ENCODE data around the gene GPRIN2.

GPRIN2 gene

DNA sequence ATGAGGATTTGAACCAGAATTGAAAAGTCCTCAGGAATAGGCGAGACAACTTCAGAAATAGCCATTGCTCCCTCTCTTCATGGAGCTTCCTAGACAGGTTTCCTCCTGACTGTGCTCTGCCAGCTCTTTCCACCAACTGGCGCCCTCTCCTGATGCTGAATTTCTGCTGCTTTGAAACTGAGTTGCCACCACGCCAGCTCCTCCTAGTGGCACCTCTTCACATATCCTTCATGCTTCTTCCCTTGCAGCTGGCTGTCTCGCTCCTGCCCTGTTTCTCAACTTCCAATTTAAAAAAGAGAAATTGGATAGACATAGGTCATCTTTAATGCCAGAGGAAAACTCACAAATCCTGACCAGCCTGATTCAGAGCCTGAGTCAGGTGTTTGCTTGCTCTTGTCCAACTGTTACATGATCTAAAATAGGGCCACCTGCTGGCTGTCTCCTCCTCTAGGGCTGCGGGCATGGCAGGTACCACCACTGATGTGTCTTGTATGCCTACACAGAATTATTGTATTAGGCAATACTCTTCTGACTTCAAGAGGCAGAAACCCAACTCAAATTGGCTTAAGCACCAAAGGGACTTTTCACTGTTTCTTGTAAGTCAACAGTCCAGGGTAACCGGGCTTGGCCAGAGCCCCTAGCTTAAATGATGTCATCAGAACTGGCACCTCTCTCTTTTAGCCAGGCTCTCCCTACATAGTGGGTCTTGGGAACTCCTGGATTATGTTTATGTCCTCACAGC is 9.3 kb upstream of the GPRIN2 start:
- DNase-seq = peak; percentile 71

DNA sequence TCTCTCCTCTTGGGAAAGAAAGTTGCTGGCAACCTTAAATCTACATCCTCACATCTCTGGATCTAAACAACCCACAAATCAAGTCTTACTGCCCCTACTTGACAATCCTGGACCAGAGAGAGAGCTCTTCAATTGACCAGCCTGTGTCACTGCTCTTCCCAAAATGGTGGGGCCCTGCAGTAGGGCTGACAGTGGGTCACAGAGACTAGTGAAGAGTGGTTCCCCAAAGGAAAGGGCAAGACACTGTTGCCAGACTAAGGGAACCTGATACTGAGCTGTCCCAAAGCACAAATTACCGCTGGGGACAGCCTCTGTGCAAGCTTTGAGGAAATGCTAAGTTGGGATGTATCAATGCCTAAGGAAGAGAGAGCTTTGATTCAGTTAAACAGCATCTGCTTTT is 4.5 kb upstream of the GPRIN2 start:
- no peak for DNase-seq

DNA sequence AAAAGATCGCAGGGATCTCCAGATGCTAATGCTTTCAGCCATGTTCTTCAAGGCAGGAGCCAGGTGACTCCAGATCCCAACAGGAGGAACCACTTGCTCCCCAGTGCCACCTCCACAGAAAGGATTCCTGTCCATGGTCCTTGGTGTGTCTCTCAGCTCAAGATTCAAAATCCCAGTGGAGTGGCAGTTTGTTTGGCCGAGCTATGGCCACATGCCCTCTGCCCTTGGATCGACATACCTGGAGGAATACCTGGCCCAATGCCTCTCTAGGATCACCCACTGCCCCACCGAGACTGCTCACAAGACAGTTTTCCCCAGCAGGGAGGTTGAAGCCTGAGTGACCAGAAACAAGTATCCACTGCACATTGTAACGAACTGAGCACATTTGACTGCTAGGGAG is 3.9 kb upstream of the GPRIN2 start:
- DNase-seq = no peak

DNA sequence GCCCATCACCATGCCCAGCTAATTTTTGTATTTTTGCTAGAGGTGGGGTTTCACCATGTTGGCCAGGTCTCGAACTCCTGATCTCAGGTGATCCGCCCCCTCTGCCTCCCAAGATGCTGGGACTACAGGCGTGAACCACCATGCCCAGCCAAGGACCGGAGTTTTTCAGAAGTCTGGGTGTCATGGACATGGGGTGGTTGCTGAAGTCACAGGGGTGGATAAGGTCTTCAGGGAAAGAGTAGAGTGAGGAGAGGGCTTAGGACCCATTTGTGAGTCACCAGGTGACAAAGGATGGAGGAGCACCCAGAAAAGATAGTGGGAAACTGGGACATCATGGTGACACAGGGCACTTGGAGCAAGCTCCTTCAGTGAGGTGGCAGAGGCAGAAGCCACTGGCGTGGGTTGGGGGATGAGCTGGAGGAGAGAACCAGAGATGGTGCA is 2.8 kb upstream of the GPRIN2 start:
- DNase-seq = no peak

DNA sequence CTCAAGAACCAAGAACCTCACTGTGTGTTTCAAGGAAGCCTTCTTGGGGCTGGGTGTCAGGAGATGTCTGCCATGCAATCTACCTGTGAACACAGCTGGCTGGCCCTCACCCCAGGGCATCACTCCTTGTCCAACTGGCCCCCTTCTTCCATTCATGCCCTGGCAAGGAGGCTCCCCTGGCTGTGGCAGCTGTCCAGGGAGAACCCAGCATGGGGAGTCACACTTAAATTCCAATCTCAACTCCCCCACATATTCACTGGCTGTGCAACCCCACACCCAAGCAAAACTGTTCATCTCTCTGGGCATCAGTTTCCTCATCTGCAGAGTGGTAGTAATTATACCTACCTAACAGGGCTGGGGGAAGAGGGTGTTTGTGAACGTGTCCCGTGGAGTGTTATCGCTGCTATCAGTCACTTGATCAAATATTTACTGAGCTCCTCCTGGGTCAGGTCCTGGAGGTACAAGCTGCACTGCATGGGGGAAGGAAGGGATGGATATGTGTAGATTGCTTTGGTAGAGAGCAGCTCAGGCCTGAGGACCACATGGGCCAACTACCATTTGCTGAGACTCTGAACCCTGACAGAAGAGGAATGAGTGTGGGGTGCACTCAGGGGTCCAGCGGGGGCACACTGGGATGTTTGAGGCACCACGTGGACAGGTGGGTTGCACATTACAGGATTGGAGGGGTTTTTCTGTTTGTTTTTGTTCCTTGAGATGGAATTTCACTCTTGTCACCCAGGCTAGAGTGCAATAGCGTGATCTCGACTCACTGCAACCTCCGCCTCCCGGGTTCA is 2.1 kb upstream of the GPRIN2 start:
- no peak for DNase-seq

DNA sequence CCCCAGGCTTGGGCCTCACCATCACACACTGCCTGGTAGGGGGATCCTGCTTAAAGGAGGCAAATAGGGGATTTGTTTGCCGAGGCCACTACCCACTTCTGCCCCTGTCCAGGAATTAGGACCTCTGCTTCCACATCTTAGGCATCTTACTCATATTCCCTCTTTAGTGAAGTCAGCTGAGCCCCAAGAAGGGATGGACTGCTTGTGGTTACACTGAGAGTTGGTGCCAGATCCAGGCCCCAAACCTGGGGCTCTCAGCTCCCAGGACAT is 1.6 kb upstream of the GPRIN2 start:
- DNase-seq = no peak

DNA sequence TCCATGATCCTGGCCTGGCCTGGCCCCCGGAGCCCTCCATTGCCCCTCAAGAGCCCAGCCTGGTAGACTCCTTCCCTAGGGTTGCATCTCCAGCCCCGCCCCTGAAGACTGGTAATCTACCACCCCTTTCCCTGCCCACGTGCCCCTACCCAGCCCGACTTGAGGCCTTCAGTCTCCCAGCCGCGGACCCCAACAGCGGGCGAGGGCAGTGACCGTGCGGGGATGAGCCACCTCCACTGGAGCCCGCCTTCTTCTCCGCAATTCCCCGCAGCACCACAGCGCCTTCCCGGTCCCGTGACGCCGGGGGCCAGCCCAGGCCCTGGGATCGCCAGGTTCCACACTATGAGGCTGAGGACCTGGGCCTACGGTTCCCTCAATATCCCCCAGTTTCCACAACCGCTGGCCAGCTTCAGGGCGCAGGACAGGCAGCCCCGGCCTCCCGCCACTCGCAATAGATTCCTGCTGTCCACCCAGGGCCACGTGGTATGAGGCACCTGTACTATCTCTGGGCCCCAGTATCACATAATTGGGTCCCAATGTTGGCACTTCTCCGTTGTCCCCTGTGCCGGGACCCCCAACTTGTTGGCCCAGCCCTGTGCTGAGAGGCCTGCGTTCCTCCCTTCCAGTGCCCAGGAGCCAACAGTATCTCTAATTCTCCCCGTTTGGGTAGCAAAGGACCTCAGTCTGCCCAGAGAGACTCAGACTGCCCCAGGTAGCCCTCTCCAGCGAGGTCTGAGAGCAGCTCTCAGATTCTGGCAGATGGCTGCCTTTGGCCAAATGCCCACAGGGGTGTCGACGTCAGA is 1.1 kb upstream of the GPRIN2 start:
- DNase-seq = no peak

DNA sequence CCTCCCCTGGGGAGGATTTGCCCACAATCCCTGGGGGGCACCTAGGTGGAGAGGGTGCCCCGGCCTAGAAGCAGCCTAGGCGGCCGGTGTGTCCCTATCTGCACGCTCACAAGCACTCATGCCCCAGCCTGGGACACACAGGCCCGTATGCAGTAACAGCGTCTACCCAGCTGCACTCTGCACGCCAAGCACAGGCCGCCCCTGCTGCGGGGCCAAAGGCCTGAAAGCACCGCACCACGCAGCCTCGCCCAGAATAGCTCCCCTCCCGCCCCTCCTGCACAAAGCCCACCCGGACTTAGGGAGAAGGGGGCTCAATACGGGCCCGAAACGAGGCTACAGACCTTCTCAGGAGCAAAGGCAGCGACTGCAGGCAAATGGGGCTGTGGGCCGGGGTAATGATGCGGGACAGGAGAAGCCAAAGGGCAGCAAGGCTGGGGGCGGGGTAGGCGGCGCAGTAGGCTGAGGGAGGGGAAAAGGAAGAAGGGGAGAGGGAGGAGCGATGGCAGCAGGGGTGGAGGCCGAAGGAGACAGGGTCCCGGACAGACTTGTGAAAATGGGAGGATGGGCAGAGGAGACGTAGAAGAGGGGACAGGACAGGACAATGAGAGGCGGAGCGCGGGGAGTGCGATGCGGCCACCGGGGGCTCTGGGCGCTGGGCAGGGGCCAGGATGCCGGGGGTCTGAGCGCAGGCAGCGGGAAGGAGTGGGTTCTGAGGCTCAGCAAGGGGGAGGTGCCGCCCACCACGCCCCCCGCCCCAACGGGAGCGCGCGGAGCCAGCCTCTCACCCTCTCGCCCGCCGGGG is 544 bp downstream of the GPRIN2 start:
- DNase-seq = no peak

DNA sequence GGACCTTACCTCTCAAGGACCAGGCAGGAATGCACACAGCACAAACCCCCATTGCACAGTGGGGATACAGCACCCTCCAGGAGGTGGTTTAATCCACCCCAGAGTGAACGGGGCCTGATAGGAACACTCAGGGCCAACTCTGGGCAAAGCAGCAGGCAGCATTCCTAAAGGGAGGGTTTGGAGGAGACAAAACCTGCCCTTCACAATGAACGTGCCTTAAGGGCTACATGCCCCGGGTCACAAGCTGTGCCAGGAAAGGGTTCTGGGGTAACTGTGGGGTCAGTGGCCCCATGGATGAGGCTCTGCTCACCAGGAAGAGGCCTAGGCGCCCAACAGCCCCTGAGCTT is 1.1 kb downstream of the GPRIN2 start:
- no peak for DNase-seq

DNA sequence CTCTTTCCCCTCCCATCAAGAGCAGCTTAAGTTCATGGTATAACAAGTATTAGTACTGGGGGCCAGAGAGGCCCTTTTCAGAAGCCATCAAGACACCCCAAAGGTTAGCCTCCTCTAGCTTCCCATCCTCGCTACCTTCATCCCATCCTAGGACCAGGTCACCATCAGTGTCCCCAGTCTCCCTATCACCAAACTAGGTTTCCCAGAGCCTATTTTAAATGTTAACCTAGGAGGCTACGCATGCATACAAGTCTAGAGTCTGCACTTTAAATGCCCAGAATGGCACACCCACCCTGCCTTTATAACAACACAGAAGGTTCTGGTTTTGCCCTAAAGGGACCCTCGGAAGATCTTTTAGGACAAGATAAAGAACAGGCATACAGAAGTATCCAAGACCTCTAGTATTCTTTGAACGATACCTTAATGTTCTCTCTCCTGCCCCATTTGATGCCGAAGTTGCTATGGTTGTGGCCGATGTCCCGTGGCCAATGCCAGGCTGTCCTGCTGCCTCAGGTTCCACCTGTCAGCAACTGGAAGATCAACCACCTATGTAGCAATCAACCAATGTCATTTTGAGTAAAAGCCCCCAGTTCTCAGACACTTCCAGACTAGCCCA is 2.2 kb downstream of the GPRIN2 start:
- DNase-seq = no peak

DNA sequence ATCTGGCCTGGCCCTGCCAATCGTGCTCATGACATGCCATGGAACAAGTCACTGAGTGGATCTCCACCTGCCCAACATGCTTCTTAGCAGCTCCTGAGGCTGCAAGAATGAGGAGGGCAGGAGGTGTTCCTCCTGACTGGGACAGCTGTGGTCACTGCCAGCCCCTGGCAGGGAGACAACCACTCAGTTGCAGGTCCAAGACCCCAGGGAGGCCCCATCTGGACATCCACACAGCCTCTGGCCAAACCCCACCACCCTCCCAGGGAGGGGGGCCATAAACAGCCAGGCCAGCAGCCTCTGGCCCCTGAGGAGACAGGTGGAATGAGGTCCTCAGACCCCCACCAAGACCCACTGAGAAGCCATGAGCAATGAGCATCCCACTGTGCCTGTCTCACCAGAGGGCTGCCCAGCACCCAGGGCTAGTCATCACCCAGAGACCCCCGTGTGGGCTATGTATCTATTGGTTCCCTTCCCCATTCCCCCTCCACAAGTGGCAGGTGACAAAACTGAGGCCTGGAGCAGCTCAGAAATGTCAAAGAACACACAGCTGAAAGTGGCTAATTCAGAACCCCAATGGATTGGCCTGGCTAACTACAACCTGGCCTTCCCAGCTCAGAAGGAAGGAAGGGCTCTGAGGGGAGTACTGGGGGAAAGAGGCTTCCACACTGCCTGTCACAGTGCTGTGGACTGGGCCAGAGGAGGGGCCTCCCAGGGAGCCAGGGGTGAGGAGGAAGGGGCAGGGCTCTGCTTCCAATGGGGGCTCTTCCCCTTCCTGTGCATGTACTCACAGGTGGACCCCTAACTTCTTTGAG is 3.0 kb downstream of the GPRIN2 start:
- no peak for DNase-seq

DNA sequence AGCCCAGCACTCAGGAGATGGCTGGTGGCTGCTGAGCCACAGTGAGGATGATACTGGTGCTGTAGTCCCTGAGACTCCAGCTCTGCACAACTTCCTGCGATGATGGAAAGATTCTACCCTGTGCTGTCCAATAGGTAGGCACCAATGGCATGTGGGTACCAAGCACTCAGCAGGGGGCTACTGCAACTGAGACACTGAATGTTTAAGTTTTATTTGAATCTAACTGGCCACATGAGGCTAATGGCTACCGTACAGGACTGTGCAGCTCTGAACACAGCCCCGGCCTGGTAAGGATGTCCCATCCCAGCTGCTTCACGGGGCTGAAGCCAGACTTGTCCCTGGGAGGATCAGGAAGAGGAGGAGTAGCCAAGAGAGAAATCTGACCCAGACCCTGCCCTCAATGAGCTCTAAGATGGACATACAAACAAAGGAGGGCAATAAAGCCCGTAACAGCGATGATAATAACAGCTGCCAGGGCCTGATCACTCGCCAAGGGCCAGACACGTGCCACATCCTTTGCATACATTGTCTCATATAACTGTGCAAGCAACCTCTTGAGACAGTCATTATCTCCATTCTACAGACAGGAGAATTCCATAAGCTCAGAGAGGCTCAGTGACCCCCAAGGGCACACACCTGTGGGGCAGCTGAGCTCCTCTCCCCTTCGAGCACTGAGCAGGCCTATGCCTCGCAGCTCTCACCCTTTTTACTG is 3.8 kb downstream of the GPRIN2 start:
- no peak for DNase-seq

DNA sequence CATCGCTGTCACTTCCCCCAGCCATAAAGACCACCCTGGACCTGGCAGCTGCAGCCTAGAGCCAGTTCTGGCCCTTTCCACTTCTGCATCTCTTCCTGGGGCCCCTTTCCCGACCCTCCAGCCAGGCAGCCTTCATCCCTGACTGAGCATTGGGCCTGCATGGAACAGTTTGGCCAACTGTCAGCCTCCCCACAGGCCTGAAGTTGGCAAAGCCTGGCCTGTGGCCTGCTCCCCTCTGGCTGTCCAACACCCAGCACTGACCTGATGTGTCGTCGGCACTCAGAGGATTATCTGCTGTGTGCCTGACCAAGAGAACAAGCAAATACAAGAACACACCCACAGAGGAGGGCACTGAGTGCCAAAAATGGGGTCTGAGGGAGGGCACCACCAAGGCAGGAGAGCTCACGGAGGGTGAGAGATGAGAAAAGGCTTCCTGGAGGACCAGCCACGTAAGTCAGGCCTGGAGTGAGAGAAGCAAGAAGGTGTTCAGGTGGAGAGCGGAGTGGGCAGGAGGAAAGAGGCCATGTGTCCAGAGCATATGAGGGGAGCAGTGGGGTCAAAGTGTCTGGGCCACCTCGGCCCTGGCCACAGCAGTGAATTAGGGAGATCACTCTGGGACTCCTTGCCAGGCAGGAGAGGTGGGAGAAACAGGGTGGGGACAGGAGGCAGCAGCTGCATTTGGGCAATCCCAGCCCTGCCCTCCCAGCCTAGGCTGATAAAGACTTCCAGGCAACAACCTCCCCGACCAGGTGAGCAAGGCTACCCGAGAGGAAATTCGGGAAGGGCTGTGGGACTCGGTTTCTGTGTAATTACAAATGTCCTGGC is 4.5 kb downstream of the GPRIN2 start:
- no peak for DNase-seq

DNA sequence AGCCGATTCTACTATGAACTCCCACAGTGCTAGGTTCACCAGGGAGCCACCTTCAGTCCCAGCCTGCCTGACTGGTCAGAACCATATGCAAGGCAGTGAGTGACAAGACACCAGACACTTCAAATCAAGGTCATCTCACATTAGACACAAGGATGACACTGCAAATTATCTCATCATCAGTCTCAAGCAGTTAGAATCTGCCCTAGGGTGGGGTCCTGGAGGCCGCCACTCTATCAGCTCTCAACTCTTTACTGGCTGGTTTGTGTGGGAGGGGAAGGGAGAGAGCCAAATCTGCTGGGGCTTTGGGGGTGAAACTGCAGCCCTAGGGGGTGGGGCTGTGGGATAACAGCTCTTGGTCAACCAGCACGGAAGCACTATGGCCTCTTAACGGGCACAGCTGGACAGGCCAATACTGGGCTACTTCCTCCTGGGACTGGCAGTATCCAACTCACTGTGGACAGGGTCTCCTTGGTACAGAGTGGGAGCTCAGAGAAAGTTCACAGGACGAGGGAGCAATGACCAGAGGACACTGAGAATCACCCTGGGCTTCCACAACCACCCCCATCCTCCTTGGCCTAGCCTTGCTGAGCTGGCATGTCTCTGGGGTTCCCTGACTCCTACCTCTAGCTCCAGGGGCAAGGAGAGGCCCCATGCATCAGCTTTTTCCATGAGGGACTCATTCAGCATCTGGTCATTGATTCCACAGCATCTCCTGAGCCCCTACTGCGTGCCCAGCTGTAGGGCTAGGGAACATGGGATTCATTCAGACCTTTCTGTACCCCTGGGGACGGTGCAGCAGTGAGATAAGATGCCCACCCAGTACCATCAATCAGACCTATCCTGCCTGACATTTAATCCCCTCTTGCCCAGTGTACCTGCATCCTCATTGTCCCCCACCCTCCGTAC is 5.4 kb downstream of the GPRIN2 start:
- no peak for DNase-seq

DNA sequence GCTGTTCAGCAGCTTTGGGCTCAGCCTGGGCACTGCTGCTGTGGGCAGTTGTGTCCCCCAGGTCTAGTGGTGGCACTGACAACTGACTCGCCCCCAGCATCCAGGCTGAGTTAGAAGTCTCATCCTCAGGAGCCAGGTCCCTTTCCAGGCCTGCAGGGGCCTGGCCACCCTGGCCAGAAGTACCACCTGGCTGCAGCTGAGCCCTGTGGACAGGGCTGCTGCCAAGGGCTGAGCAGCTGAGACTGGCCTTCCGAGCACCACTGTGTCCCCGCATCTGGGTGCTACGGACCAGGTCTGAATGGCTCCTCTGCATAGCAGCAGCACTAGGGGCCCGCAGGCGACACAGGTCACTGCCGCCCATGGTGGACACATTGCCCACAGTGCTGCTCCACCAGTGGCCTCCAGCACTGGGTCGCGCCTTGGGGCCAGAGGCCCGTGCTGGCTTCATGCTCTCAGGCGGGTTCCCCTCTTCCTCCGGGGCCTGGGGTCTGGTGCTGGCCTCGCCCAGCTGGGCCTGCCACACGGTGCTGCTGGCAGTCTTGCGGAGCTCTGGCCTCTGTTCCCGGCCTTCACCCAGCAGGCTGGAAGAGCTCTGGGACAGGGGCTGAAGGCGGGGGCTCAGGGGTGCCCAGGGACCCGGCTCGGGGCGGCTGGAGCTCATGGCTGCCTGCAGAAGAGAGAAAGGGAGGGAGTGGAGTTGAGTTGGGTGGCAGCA is 6.2 kb downstream of the GPRIN2 start:
- DNase-seq = no peak

DNA sequence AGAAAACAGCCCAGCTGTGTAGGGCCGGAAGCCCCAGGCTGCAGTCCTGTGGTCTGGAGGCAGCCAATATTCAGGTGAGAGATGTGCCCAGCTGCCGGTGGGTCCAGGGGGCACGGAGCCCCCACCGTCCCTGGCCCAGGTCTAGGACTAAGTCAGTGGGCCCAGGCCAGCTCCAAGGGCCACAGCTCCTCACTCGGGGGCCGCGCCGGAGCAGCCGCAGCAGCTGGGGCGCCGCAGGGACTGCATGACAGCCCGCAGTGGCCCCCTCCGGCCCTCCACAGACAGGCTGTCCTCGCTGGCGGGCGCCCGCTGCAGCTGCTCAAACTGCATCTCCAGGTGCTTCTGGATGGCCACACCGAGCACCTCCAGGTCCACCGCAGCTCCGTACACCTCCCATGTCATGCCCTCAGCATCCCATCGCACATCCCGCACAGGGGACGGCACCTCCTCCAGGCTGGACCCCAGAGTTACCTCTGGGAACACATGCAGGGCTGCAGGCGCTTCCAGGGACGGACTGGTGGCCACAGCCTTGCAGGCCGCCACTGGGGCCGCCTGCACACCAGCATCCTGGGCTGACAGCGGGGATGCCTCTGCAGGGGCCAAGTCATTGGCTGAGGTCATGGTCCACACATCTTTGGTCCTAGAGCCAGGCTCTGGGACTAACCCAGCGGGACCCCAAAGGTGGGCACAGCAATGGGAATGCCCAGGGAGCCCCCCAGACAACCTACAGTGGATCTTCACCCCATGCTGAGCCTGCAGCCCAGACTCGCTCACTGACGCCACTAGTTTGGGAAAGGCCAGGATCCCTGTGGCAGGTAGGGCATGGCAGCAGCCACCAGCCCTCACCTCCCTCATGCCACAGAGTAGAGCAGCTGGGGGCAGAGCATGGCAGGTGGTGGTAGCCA is 7.0 kb downstream of the GPRIN2 start:
- DNase-seq = no peak

DNA sequence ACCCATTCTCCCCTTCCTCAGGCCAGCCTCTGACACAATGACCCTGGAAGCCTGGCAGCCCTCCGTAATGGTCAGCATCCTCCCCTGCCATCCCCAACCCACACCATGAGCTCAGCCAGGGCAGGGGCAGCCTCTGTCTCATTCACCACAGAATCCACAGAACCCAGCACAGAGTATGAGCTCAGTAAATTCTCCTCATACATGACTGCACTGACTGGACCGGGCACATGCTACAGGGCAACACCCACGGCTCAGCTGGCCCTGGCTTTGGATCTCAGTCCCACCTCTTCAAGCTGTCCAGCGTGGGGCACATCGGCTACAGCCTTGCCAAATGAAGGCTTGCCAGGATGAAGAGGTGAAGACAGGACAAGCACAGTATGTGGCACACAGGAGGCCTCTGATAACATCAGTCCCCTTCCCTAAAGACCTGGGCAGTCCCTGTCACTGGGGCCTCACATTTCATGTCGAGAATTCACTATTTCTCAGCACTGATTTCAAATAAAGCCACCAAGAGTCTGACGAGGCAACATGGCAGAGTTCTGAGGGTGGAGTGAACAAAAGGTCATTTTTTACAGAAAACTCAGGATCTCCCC is 7.9 kb downstream of the GPRIN2 start:
- DNase-seq = no peak

All from activated CD4-positive, alpha-beta T cell treated with anti-CD3 and anti-CD28 coated beads, Interleukin-2, Interleukin-6, amounts not matched to agents 100 ng/mL and 50 ng/mL, durations not matched to agents 16 hours and 8 hours (primary cell).